Cerebellar cortex (tissue), 1 donor: ENCODE measurements around the gene RPL9.
"Not testable (repeated sequence)": the region's sequence is repeated elsewhere in the genome, so short reads cannot be mapped to it uniquely, and the experiment has no call there.

ENCODE experiments used
- DNase-seq: peaks from one replicate; pipeline ENCODE4 v3.0.0-alpha.2; 2015; ENCODE audit warnings: low spot score

The RPL9 gene

GRCh38 chr4:39466747-39467146 lies 8.0 kb upstream of the RPL9 start:
- DNase-seq: no peak

DNA sequence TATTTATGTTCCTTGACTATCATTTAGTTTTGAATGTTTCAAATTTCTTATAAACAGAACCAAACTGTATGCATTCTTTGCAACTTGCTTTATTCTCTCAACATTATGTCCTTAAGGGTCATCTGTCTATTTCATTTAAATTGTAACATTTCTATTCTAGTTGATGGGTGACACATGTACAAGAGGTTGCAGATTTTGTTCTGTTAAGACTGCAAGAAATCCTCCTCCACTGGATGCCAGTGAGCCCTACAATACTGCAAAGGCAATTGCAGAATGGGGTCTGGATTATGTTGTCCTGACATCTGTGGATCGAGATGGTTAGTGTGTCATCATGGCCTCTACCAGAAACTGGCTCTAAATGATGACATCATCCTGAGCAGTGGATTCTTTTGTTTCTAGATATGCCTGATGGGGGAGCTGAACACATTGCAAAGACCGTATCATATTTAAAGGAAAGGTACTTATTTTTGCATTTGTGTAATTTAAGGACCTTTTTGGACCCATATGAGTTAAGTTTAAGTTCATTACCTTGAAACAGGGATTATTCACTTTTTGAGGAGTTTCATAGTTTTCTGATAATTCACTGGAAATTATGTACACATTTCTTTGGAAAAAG lies 6.3 kb upstream of the RPL9 start:
- DNase-seq: peak; percentile 21

GRCh38 chr4:39458161-39458504 lies 589 bp downstream of the RPL9 start:
- not testable (repeated sequence) for DNase-seq

- no peak for DNase-seq
Observed at GRCh38 chr4:39456946-39457763, 1.6 kb downstream of the RPL9 start.

- DNase-seq: no peak
Observed at GRCh38 chr4:39455486-39455885, 3.2 kb downstream of the RPL9 start.

- no peak for DNase-seq
Observed at GRCh38 chr4:39453738-39454137, 5.0 kb downstream of the RPL9 start.

DNA sequence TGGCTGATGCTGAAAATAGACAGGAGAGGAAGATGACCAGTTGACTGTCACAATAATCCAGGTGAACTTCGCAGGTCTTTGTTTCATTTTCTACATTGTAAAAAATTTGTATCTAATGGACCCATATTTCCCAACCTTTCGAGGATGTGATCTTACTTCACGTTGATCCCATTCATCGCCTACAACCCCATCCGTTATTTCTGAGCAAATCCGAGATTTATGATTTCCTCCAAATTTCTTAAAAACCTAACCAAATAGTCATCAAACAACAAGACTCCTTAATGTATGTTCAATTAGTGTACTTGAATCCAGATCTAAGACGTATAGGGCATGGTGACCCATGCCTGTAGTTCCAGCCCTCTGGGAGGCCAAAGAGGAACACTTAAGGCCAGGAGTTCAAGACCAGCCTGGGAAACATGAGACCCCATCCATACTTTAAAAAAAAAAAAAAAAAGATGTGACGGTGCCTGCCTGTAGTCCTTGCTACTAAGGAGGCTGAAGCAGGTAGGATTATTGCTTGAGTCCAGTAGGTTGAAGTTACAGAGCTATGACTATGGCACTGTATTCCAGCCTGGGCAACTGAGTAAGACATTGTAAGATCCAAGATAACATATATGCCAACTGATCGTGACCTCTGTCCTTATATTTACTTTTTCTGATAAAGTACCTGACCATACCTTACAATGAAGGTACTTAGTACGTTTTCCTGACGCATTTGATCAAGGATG lies 5.7 kb downstream of the RPL9 start:
- DNase-seq: no peak

DNA sequence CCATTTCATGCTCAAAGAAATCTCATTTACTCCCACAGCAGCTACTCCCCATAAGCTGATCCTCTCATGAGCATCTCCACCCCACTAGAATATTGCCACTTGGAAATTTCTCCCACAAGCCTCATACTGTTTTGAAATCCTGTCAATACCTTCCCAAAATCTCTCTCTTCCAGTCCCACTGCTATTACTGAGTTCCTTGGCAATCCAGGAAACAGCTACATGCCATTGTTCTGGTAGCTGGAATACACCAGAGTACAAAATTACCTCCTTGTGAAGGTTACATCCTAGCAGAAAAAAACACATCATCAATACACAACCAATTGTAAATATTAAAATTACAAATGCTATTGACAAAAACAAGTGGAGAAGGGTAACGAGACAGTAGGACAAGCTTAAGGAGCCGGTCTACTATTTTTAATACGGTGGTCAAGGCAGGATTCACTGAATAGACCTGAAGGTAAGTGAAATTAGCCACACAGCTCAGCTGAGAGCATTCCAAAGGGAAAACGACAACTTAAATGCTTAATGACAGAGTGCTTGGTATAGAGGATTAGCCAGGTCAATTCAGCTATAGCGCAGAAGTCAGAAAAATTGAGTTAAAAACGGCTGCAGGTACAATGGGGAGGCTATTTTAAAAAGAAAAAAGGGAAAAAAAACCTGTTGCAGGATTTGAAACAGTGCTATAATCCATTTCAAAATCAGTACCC lies 6.4 kb downstream of the RPL9 start:
- peak; percentile 18 for DNase-seq

GRCh38 chr4:39451423-39452023 lies 7.2 kb downstream of the RPL9 start:
- DNase-seq: peak; percentile 18

DNA sequence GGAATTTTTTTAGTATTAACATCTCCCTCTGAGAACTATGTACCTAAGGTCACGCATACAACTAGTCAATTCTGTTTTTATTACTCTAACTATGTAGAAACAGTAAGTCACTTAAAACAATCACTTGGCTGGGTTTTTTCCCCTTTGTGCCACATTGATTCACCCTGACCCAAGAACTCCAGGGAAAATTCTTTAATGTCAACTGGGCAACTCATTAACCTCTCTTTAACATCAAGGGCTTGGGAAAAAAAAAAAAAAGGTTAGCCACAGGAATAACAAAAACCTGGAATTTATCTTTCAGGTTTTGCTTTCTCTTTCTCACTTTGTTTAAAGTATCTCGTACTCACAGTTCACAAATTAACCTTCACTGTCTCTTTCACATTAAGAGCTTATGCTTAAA lies 8.1 kb downstream of the RPL9 start:
- DNase-seq: peak; percentile 11

DNA sequence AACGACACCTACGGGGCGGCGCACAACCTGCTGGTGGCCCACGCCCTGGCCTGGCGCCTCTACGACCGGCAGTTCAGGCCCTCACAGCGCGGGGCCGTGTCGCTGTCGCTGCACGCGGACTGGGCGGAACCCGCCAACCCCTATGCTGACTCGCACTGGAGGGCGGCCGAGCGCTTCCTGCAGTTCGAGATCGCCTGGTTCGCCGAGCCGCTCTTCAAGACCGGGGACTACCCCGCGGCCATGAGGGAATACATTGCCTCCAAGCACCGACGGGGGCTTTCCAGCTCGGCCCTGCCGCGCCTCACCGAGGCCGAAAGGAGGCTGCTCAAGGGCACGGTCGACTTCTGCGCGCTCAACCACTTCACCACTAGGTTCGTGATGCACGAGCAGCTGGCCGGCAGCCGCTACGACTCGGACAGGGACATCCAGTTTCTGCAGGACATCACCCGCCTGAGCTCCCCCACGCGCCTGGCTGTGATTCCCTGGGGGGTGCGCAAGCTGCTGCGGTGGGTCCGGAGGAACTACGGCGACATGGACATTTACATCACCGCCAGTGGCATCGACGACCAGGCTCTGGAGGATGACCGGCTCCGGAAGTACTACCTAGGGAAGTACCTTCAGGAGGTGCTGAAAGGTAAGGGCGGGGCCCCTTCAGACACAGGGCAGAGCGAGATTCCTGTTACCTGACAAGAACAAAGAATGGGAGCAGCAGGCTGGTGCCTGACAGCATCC lies 11.7 kb downstream of the RPL9 start:
- peak; percentile 30 for DNase-seq

- no peak for DNase-seq
Observed at GRCh38 chr4:39446483-39446841, 12.3 kb downstream of the RPL9 start.

- no peak for DNase-seq
Observed at GRCh38 chr4:39442998-39443397, 15.7 kb downstream of the RPL9 start.

DNA sequence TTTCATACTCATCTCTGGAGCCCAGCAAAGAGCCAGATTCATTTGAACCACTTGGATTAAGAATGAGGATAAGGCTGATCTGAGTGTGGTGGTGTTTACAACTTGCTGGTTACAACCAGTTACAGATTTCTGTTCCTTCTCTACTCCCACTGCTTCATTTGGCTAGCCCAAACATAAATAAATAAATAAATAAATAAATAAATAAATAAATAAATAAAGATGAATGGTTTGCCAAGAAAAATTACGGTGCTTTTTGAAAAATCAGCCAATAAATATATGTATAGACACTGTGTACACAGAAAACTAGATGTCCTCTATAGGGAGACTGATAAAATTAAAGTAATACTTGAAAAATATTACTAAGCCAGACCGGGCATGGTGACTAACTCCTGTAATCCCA lies 17.1 kb downstream of the RPL9 start:
- DNase-seq: no peak

GRCh38 chr4:39435659-39436563 lies 22.8 kb downstream of the RPL9 start:
- no peak for DNase-seq

DNA sequence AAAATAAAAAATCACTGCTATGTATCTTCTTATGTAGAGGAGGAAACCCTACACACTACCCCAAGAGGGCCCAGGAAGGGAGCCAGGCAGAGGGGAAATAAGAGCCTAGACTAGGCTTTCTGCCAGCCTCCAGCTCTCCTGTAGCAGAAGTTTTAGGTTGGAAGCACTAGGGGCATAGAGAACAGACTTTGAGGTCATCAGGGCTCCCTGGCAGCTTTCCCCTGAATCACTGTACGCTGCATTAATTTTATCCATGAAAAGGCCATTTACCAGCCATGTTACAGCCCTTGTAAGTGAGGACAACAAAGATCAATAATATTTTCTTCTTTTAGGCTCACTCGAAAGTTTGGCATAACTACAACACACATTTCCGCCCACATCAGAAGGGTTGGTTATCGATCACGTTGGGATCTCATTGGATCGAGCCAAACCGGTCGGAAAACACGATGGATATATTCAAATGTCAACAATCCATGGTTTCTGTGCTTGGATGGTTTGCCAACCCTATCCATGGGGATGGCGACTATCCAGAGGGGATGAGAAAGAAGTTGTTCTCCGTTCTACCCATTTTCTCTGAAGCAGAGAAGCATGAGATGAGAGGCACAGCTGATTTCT lies 24.7 kb downstream of the RPL9 start:
- DNase-seq: no peak

GRCh38 chr4:39429476-39430334 lies 29.0 kb downstream of the RPL9 start:
- DNase-seq: no peak

DNA sequence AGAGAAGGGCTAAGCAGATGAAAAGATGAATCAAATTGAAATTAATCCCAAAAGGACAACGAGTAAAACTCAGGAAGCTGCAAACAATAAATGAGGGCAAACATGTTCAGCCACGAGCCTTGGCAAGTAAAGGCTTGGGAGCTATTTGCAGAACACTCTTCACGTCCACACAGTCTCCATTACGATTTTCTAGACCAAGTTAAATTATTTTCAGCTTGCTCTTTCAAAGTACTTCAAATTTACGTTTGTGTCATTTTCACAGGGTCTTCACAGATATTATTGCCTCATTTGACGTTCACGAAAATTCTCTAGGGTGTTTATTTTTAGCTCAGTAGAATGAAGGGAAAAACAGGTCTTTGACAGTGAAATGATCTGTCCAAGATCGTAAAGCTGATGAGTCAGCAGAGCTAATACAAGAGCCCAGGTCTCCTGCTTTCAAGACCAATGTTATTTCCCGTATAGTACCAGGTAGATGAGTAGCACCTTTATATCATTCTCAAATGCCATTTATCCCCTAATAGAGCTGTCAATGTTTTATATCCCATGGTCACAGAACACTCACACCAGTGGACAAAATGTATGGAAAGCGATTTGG lies 31.1 kb downstream of the RPL9 start:
- no peak for DNase-seq

GRCh38 chr4:39426728-39427127 lies 32.0 kb downstream of the RPL9 start:
- DNase-seq: no peak
